Measurements from ENCODE around the gene GLI2. TPM values are rescaled to one million over a fixed set of nuclear protein-coding genes. Genes with fewer than 3 reads are reported as not detected.

GLI2 gene
- total RNA-seq, 2 donors from 2014 or later: 17.0 to 24.2 TPM

DNA sequence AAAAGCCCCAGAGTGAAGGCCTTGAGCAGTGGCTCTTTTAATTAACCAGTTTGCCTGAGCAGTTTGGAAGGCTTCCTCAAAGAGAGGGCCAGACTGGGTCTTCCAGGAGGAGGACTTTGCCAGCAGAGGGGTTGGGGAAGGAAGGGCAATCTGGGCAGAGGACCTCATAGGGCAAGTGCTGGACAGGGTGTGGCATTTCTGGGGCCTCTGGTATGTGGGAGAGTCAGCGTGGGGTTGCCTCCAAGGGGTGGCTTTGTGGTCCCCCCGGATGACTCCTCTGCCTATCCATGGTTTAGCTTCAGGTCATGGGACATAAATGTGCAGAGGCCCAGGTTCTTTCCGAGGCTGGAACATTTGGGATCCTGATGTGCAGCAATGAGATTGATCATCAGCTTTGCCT lies 12.6 kb downstream of the GLI2 start:
- DNase-seq: peak; percentile 24
- H3K4me1 Mint-ChIP-seq: no peaks in the 10 kb centered on the region
- Histone ChIP-seq H3K36me3 (ENCODE audit: control insufficient read depth, insufficient read depth, low read length) (no peaks in the 10 kb centered on the region), H3K4me3 (ENCODE audit: low read length) (no peak overlapping the region), H3K9ac (ENCODE audit: extremely low read depth, low read length, poor library complexity, severe bottlenecking) (no peak overlapping the region), H3K4me1 (ENCODE audit: control insufficient read depth, insufficient read depth, low read length) (no peaks in the 10 kb centered on the region), H3K27ac (ENCODE audit: low read depth, low read length) (no peak overlapping the region), H3K9me3 (ENCODE audit: control insufficient read depth, low read length) (no peaks in the 10 kb centered on the region), H3K27me3 (ENCODE audit: control insufficient read depth, insufficient read depth, low read length, poor library complexity, severe bottlenecking) (no peaks in the 10 kb centered on the region)
- H3K27ac Mint-ChIP-seq: no peak overlapping the region
- H3K4me3 Mint-ChIP-seq: no peak overlapping the region
- H3K36me3 Mint-ChIP-seq (ENCODE audit: low read depth): no peaks in the 10 kb centered on the region
- no peaks in the 10 kb centered on the region for H3K27me3 Mint-ChIP-seq (ENCODE audit: insufficient read depth)
- H3K9me3 Mint-ChIP-seq: no peaks in the 10 kb centered on the region
- 92 to 100% methylated on average over 3 of the region's 3 CpGs for WGBS, 2 experiments (ENCODE audit: insufficient coverage in 1 of 2, insufficient read length in 1 of 2)
- TF ChIP-seq, protein P1, sequence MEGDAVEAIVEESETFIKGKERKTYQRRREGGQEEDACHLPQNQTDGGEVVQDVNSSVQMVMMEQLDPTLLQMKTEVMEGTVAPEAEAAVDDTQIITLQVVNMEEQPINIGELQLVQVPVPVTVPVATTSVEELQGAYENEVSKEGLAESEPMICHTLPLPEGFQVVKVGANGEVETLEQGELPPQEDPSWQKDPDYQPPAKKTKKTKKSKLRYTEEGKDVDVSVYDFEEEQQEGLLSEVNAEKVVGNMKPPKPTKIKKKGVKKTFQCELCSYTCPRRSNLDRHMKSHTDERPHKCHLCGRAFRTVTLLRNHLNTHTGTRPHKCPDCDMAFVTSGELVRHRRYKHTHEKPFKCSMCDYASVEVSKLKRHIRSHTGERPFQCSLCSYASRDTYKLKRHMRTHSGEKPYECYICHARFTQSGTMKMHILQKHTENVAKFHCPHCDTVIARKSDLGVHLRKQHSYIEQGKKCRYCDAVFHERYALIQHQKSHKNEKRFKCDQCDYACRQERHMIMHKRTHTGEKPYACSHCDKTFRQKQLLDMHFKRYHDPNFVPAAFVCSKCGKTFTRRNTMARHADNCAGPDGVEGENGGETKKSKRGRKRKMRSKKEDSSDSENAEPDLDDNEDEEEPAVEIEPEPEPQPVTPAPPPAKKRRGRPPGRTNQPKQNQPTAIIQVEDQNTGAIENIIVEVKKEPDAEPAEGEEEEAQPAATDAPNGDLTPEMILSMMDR (conservative IDR thresholded peaks at IDR 0.05): no peak

DNA sequence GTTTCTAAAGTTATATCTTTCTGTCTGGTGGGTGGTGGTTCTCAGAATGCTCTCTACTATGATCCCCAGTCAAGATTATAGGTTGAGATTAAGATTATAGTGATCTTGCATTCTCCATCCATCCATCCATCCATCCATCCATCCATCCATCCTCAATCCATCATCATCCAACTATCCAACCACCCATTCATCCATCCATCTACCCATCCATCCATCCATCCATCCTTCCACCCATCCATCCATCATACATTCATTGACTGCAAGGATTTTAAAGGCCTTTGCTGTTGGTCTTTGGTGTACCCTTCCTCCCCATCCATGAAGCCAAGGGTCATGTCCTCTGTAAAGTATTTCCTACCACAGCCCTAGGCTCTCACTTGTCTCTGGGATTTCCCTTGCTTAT lies 13.1 kb downstream of the GLI2 start:
- no peaks in the 10 kb centered on the region for H3K36me3 ChIP-seq (ENCODE audit: control insufficient read depth, insufficient read depth, low read length)
- Mint-ChIP-seq H3K36me3 (ENCODE audit: low read depth) (no peaks in the 10 kb centered on the region), H3K9me3 (no peaks in the 10 kb centered on the region), H3K27me3 (ENCODE audit: insufficient read depth) (no peaks in the 10 kb centered on the region), H3K4me3 (no peak overlapping the region), H3K4me1 (no peaks in the 10 kb centered on the region), H3K27ac (no peak overlapping the region)
- DNase-seq: no peak
- no peak overlapping the region for H3K4me3 ChIP-seq (ENCODE audit: low read length)
- H3K9me3 ChIP-seq (ENCODE audit: control insufficient read depth, low read length): no peaks in the 10 kb centered on the region
- no peak overlapping the region for H3K27ac ChIP-seq (ENCODE audit: low read depth, low read length)
- no peaks in the 10 kb centered on the region for H3K27me3 ChIP-seq (ENCODE audit: control insufficient read depth, insufficient read depth, low read length, poor library complexity, severe bottlenecking)
- TF ChIP-seq, protein P1 (conservative IDR thresholded peaks at IDR 0.05): no peak
- H3K4me1 ChIP-seq (ENCODE audit: control insufficient read depth, insufficient read depth, low read length): no peaks in the 10 kb centered on the region
- no peak overlapping the region for H3K9ac ChIP-seq (ENCODE audit: extremely low read depth, low read length, poor library complexity, severe bottlenecking)

DNA sequence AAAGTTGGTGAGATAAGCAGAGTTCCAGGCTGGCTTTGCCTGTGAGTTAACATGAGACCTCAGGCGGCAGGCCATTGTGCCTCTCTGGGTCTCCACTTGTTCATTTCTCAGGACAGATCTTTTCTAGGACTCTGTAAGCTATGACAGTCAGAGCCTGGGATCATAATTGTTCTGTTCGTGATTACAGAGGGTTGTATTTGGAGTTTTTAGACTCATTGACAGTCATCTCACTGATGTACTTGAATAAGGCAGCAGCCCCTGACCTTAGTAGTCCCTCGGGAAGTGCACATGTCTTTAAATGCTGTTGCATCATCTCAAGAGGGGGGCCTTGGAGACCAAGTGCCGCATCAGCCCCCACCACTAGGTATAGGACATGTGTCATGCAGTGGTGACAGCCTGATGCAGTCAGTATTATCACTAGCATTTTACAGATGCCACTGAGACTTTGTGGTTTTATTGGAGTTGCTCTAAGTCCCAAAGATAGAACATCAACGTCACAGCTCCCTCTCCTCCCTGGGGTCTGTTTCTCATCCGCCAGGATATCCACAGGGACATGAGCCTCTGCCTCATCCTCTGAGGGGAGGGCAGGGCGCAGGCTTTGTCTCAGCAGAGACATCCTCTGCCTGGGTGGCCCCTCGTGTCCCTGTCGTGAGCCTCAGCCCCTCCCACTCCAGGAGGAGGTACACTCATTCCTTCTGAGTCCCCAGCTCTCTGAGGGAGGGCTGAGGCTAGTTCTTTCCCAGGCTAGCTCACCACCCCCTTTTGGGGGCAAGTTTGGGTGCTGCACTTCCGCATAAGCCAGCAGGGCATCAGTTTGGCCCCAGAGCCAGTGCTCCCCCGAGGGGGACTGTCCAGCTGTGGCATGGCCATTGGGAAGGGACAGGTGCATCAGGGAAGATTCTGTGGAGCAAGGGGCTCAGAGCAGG lies 14.1 kb downstream of the GLI2 start:
- Mint-ChIP-seq H3K4me3 (no peak overlapping the region), H3K27ac (no peak overlapping the region), H3K9me3 (peaks cover 2% of the 10 kb centered on the region), H3K27me3 (ENCODE audit: insufficient read depth) (no peaks in the 10 kb centered on the region), H3K36me3 (ENCODE audit: low read depth) (peaks cover 3% of the 10 kb centered on the region), H3K4me1 (no peaks in the 10 kb centered on the region)
- TF ChIP-seq, protein P1 (conservative IDR thresholded peaks at IDR 0.05): no peak
- H3K27me3 ChIP-seq (ENCODE audit: control insufficient read depth, insufficient read depth, low read length, poor library complexity, severe bottlenecking): no peaks in the 10 kb centered on the region
- H3K4me3 ChIP-seq (ENCODE audit: low read length): no peak overlapping the region
- H3K36me3 ChIP-seq (ENCODE audit: control insufficient read depth, insufficient read depth, low read length): no peaks in the 10 kb centered on the region
- DNase-seq: peak; percentile 49
- 70 to 86% methylated on average over 8 to 11 of the region's 11 CpGs for WGBS, 2 experiments (ENCODE audit: insufficient coverage in 1 of 2, insufficient read length in 1 of 2)
- no peak overlapping the region for H3K9ac ChIP-seq (ENCODE audit: extremely low read depth, low read length, poor library complexity, severe bottlenecking)
- H3K9me3 ChIP-seq (ENCODE audit: control insufficient read depth, low read length): no peaks in the 10 kb centered on the region
- H3K27ac ChIP-seq (ENCODE audit: low read depth, low read length): peak overlapping the region; percentile 29
- H3K4me1 ChIP-seq (ENCODE audit: control insufficient read depth, insufficient read depth, low read length): no peaks in the 10 kb centered on the region
